GM19372 (cell line): Measurements from ENCODE around the gene LIG4.

Experiments
- ATAC-seq: cut with Tn5 transposase; IDR thresholded peaks from one replicate; pipeline ENCODE4 v1.9.1; 2021; ENCODE audit warnings: mild to moderate bottlenecking, low read depth, moderate library complexity; ENCODE audit not compliant: unreplicated experiment

Gene LIG4

GRCh38 chr13:108195146-108195545 lies 20.2 kb downstream of the LIG4 start:
- no peak for ATAC-seq

- ATAC-seq = no peak
Observed at GRCh38 chr13:108194435-108194936, 20.9 kb downstream of the LIG4 start.

GRCh38 chr13:108193806-108194205 lies 21.5 kb downstream of the LIG4 start:
- ATAC-seq = no peak

- no peak for ATAC-seq
Observed at GRCh38 chr13:108190897-108191296, 24.4 kb downstream of the LIG4 start.

GRCh38 chr13:108188260-108188659 lies 27.1 kb downstream of the LIG4 start:
- ATAC-seq = no peak

GRCh38 chr13:108185223-108185622 lies 30.1 kb downstream of the LIG4 start:
- ATAC-seq = no peak

GRCh38 chr13:108182652-108183051 lies 32.7 kb downstream of the LIG4 start:
- ATAC-seq = no peak

- no peak for ATAC-seq
Observed at GRCh38 chr13:108178078-108178477, 37.3 kb downstream of the LIG4 start.

GRCh38 chr13:108176685-108177274 lies 38.6 kb downstream of the LIG4 start:
- ATAC-seq = no peak

- ATAC-seq = no peak
Observed at GRCh38 chr13:108168929-108169328, 46.4 kb downstream of the LIG4 start.

- ATAC-seq = no peak
Observed at GRCh38 chr13:108166078-108166477, 49.3 kb downstream of the LIG4 start.

- ATAC-seq = no peak
Observed at GRCh38 chr13:108158746-108159145, 56.6 kb downstream of the LIG4 start.
